Measurements from ENCODE around the gene ZBTB16. TPM values are rescaled to one million over a fixed set of nuclear protein-coding genes. Genes with fewer than 3 reads are reported as not detected.

ZBTB16 gene
- total RNA-seq, 2 donors from 2014 or later: 2.0 to 13.7 TPM

GRCh38 chr11:114095899-114096298 is 36.4 kb downstream of the ZBTB16 start:
- H3K27ac ChIP-seq: no peak overlapping the region
- TF ChIP-seq CTCF (IDR thresholded peaks at IDR 0.05): no peak
- H3K27me3 ChIP-seq: no peaks in the 10 kb centered on the region
- H3K36me3 ChIP-seq: no peaks in the 10 kb centered on the region
- intact Hi-C loops (cut with DNase I): no loop called here
- DNase-seq: no peak
- H3K9ac ChIP-seq (ENCODE audit: low read depth in 2 of 2, low read length in 2 of 2): no peak overlapping the region
- no peaks in the 10 kb centered on the region for H3K9me3 ChIP-seq
- H3K4me3 ChIP-seq: no peak overlapping the region
- H3K4me1 ChIP-seq: no peaks in the 10 kb centered on the region

- H3K4me1 ChIP-seq: no peaks in the 10 kb centered on the region
These were observed 38.3 kb downstream of the ZBTB16 start for GRCh38 chr11:114097832-114098231.

GRCh38 chr11:114098927-114099326 is 39.4 kb downstream of the ZBTB16 start:
- intact Hi-C loops (cut with DNase I): no loop called here
- Histone ChIP-seq H3K4me3 (no peak overlapping the region), H3K36me3 (no peaks in the 10 kb centered on the region), H3K9ac (ENCODE audit: low read depth in 2 of 2, low read length in 2 of 2) (no peak overlapping the region), H3K27me3 (no peaks in the 10 kb centered on the region), H3K4me1 (no peaks in the 10 kb centered on the region), H3K9me3 (no peaks in the 10 kb centered on the region), H3K27ac (no peak overlapping the region)
- TF ChIP-seq CTCF (IDR thresholded peaks at IDR 0.05): no peak
- DNase-seq: no peak

More at GRCh38 chr11:114097832-114098231, 38.3 kb downstream of the ZBTB16 start:
- Histone ChIP-seq H3K9me3 (no peaks in the 10 kb centered on the region), H3K27me3 (no peaks in the 10 kb centered on the region), H3K4me3 (no peak overlapping the region), H3K27ac (no peak overlapping the region), H3K9ac (ENCODE audit: low read depth in 2 of 2, low read length in 2 of 2) (no peak overlapping the region), H3K36me3 (no peaks in the 10 kb centered on the region)
- intact Hi-C loops (cut with DNase I): no loop called here
- no peak for TF ChIP-seq CTCF (IDR thresholded peaks at IDR 0.05)
- no peak for DNase-seq

GRCh38 chr11:114099392-114100178 is 40.1 kb downstream of the ZBTB16 start:
- Histone ChIP-seq H3K9ac (ENCODE audit: low read depth in 2 of 2, low read length in 2 of 2) (no peak overlapping the region), H3K27ac (no peak overlapping the region), H3K36me3 (no peaks in the 10 kb centered on the region), H3K9me3 (no peaks in the 10 kb centered on the region), H3K27me3 (no peaks in the 10 kb centered on the region), H3K4me1 (no peaks in the 10 kb centered on the region), H3K4me3 (no peak overlapping the region)
- TF ChIP-seq CTCF (IDR thresholded peaks at IDR 0.05): no peak
- intact Hi-C loops (cut with DNase I): no loop called here
- DNase-seq: no peak

GRCh38 chr11:114102993-114103896 is 43.7 kb downstream of the ZBTB16 start:
- Histone ChIP-seq H3K27me3 (no peaks in the 10 kb centered on the region), H3K9me3 (no peaks in the 10 kb centered on the region), H3K4me3 (no peak overlapping the region), H3K27ac (no peak overlapping the region), H3K36me3 (no peaks in the 10 kb centered on the region), H3K4me1 (no peaks in the 10 kb centered on the region), H3K9ac (ENCODE audit: low read depth in 2 of 2, low read length in 2 of 2) (no peak overlapping the region)
- intact Hi-C loops (cut with DNase I): no loop called here
- TF ChIP-seq CTCF (IDR thresholded peaks at IDR 0.05): no peak
- DNase-seq: no peak
